Thyroid gland (tissue), 4 donors: ENCODE measurements around the gene ORC6. TPM values are rescaled to one million over a fixed set of nuclear protein-coding genes. Genes with fewer than 3 reads are reported as not detected.

ENCODE experiments used
- DNase-seq, 2 donors: peaks; one replicate each; pipeline ENCODE4 v3.0.0-alpha.2; 2019
- H3K27ac ChIP-seq, 3 donors: fragments of 200-600 bp; sonication (generic); 1 replicate in 2 of 3; 2 replicates in 1 of 3; pipeline ENCODE4 v1.5.1; 2016 to 2019; ENCODE audit warnings: mild to moderate bottlenecking in 1 of 3, moderate library complexity in 1 of 3
- H3K27me3 ChIP-seq: fragments of 200-600 bp; sonication (generic); one replicate; pipeline ENCODE4 v1.5.1; 2019
- H3K36me3 ChIP-seq, 2 donors: fragments of 200-600 bp; sonication (generic); one replicate each; pipeline ENCODE4 v1.5.1; 2016 to 2019
- H3K4me1 ChIP-seq, 2 donors: fragments of 200-600 bp; sonication (generic); one replicate each; pipeline ENCODE4 v1.5.1; 2017 to 2019
- H3K4me3 ChIP-seq, 3 donors: fragments of 200-600 bp; sonication (generic); replicated peaks in 1 of 3; 1 replicate in 2 of 3; 2 replicates in 1 of 3; pipeline ENCODE4 v1.5.1; 2016; ENCODE audit warnings: mild to moderate bottlenecking in 1 of 3
- H3K9me3 ChIP-seq: fragments of 200-600 bp; sonication (generic); one replicate; pipeline ENCODE4 v1.5.1; 2017
- CTCF ChIP-seq, 6 experiments: fragments of 200-600 bp in 3 of 6; fragments of 450-650 bp in 3 of 6; sonication (generic) in 3 of 6; IDR thresholded peaks; one replicate each; pipeline ENCODE4 v1.5.1; 2016 to 2019; ENCODE audit warnings: antibody characterized with exemption in 6 of 6, mild to moderate bottlenecking in 2 of 6, inconsistent platforms in 1 of 6, moderate library complexity in 1 of 6
- POLR2A ChIP-seq, 2 donors: fragments of 450-650 bp; IDR thresholded peaks; one replicate each; pipeline ENCODE4 v1.6.1; 2017; ENCODE audit warnings: antibody characterized with exemption in 2 of 2, mild to moderate bottlenecking in 2 of 2, moderate library complexity in 1 of 2
- WGBS, 2 donors: methylation state at CpG; one replicate each; pipeline ENCODE4 v1.1.5; 2017; 5-methylcytosine and 5-hydroxymethylcytosine counted together
- intact Hi-C: fragments of 100-400 bp; cut with DNase I; formaldehyde crosslinking; loops from one replicate; pipeline ENCODE4 v1.15.1; 2023
- total RNA-seq, 4 donors: library from RNA; depleted of rRNA; stranded (reverse); fragments of >200 nt; gene quantifications; one replicate each; pipeline ENCODE4 v1.2.3, GENCODE V29; 2016

ORC6 gene
- total RNA-seq, 4 donors from 2014 or later = 0.27 to 4.0 (median 1.7) TPM

GRCh38 chr16:46718214-46718613 lies 28.8 kb downstream of the ORC6 start:
- WGBS, 2 donors = 79 to 85% methylated on average over 5 to 8 of the region's 8 CpGs

DNA sequence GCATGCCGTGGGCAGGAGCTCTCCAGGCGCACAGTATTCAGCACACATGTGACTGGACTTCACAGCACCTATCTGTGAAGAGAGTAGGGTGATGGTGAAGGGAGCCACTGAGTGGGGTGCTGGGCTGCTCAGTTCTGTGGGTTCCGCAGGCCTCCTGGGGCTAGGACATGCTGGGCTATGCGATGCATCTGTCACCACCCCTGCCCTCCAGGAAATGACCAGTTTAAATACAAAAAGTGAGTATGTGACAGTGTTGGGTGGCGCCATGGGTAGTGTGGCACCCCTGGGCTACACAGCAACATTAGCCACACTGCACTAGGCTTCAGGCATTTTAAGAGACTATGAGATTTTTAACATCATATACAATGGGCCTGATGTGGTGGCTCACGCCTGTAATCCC lies 30.1 kb downstream of the ORC6 start:
- no peak overlapping the region for H3K4me3 ChIP-seq
- 87 to 100% methylated on average over 6 of the region's 6 CpGs for WGBS, 2 donors
- intact Hi-C loops = no loop called here
- DNase-seq = no peak
- H3K36me3 ChIP-seq = no peaks in the 10 kb centered on the region
- TF ChIP-seq CTCF (IDR thresholded peaks at IDR 0.05) (no peak), POLR2A (IDR thresholded peaks at IDR 0.05) (no peak)
- H3K4me1 ChIP-seq = no peaks in the 10 kb centered on the region
- no peak overlapping the region for H3K27ac ChIP-seq
- H3K9me3 ChIP-seq = no peaks in the 10 kb centered on the region
- H3K27me3 ChIP-seq = no peaks in the 10 kb centered on the region

More at GRCh38 chr16:46718214-46718613, 28.8 kb downstream of the ORC6 start:
- intact Hi-C loops = no loop called here
- Histone ChIP-seq H3K4me3 (no peak overlapping the region), H3K4me1 (no peaks in the 10 kb centered on the region), H3K27me3 (no peaks in the 10 kb centered on the region), H3K27ac (no peak overlapping the region), H3K9me3 (no peaks in the 10 kb centered on the region), H3K36me3 (no peaks in the 10 kb centered on the region)
- TF ChIP-seq POLR2A (IDR thresholded peaks at IDR 0.05) (no peak), CTCF (IDR thresholded peaks at IDR 0.05) (no peak)
- no peak for DNase-seq

DNA sequence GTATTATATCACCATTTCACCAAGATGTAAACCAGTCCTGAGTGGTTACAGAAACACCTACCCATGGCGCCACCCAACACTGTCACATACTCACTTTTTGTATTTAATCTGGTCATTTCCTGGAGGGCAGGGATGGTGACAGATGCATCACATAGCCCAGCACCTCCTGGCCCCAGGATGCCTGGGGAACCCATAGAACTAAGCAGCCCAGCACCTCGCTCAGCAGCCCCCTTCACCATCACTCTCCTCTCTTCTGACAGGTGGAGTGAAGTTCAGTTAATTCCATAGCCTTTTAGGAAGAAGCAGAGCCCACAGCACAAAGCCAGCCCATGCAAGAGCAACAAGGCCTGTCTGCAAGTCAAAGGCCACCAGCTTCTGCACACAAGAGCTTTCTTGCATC lies 31.2 kb downstream of the ORC6 start:
- no peak for DNase-seq

DNA sequence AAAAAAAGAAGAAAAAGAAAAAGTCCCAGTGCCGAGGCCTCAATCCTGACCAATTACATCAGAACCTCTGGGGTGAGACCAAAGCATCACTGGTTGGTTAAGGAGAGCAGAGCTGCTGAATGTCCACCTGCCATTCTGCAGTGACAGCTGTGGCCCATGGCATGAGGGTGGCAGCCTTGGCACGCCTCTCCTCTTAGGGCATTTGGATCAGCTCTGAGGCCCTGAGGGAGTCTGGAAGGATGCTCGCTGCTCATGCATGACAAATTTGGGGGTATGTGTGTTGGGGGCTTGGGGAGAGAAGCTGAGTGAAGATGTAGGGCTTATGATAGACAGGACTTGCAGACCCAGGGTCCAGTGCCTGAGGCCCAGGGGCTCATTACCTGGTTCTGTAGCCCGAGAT lies 32.4 kb downstream of the ORC6 start:
- TF ChIP-seq CTCF (IDR thresholded peaks at IDR 0.05) (no peak), POLR2A (IDR thresholded peaks at IDR 0.05) (no peak)
- H3K36me3 ChIP-seq = no peaks in the 10 kb centered on the region

More for the DNA sequence above, 31.2 kb downstream of the ORC6 start:
- Histone ChIP-seq H3K4me3 (no peak overlapping the region), H3K27me3 (no peaks in the 10 kb centered on the region), H3K4me1 (no peaks in the 10 kb centered on the region), H3K9me3 (no peaks in the 10 kb centered on the region), H3K36me3 (no peaks in the 10 kb centered on the region), H3K27ac (no peak overlapping the region)
- 98 to 100% methylated on average over 2 of the region's 2 CpGs for WGBS, 2 donors
- no peak for TF ChIP-seq CTCF (IDR thresholded peaks at IDR 0.05)
- TF ChIP-seq POLR2A (IDR thresholded peaks at IDR 0.05) = no peak
- intact Hi-C loops = no loop called here

GRCh38 chr16:46727184-46727583 lies 37.7 kb downstream of the ORC6 start:
- Histone ChIP-seq H3K27me3 (no peaks in the 10 kb centered on the region), H3K36me3 (no peaks in the 10 kb centered on the region), H3K4me3 (no peak overlapping the region), H3K27ac (no peak overlapping the region), H3K4me1 (no peaks in the 10 kb centered on the region), H3K9me3 (no peaks in the 10 kb centered on the region)
- DNase-seq = no peak
- intact Hi-C loops = no loop called here
- 84 to 86% methylated on average over 2 to 7 of the region's 7 CpGs for WGBS, 2 donors
- TF ChIP-seq CTCF (IDR thresholded peaks at IDR 0.05) (no peak), POLR2A (IDR thresholded peaks at IDR 0.05) (no peak)

More for the DNA sequence above, 32.4 kb downstream of the ORC6 start:
- no peaks in the 10 kb centered on the region for H3K27me3 ChIP-seq
- no peaks in the 10 kb centered on the region for H3K9me3 ChIP-seq
- no peak for DNase-seq
- 71 to 85% methylated on average over 4 of the region's 4 CpGs for WGBS, 2 donors
- H3K27ac ChIP-seq = no peak overlapping the region
- no peak overlapping the region for H3K4me3 ChIP-seq
- intact Hi-C loops = no loop called here
- no peaks in the 10 kb centered on the region for H3K4me1 ChIP-seq
